ENCODE data around the gene ANOS1. TPM values are rescaled to one million over a fixed set of nuclear protein-coding genes. Genes with fewer than 3 reads are reported as not detected.

ANOS1 gene
- polyA plus RNA-seq, 2 of the 4 experiments (the other 2 are of a cell fraction), result 0.04 TPM; not detected in 1

DNA sequence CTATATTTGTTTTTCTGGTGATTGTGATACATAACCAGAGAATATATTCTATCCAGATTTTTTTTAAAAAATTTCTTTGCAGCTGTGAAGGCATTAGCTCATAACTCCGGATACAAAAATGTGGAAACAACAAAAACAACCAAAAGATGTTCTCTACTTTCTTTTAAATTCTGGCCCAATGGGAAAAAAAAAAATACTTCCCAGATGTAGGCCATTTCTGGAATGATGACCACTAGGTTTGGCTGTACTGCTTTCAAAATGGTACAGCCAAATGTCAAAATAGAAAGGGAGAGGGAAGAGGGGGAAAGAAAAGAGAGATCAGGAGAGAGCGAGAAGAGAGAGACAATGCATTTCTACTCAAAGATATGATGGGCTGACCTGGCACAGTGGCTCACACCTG is 14.6 kb downstream of the ANOS1 start:
- CTCF ChIA-PET, result no interaction called here
- WGBS (ENCODE audit: missing lambda C conversion rate), result 42% methylated on average over 2 of the region's 2 CpGs
- no peak overlapping the region for H3K27ac ChIP-seq
- H3K4me3 ChIP-seq, result no peak overlapping the region
- DNase-seq (ENCODE audit: low read depth in 1 of 2, low spot score in 1 of 2), result no peak
- TF ChIP-seq ZC3H11A (IDR thresholded peaks at IDR 0.05) (no peak), MAFK (IDR thresholded peaks at IDR 0.05; ENCODE audit: partially characterized antibody) (no peak), NFE2L2 (conservative IDR thresholded peaks at IDR 0.05; ENCODE audit: low read length) (no peak), SMC3 (IDR thresholded peaks at IDR 0.05) (no peak), POLR2A (IDR thresholded peaks at IDR 0.05; ENCODE audit: low read length) (no peak), KDM5A (IDR thresholded peaks at IDR 0.05) (no peak), ZNF302 (CRISPR knock-in tag; IDR thresholded peaks at IDR 0.05) (no peak), CHD2 (IDR thresholded peaks at IDR 0.05; ENCODE audit: low read length, partially characterized antibody) (no peak), GATA3 (IDR thresholded peaks at IDR 0.05; ENCODE audit: borderline replicate concordance) (no peak), MAZ (IDR thresholded peaks at IDR 0.05; ENCODE audit: borderline replicate concordance, low read depth, low read length) (no peak), FOXS1 (CRISPR knock-in tag; IDR thresholded peaks at IDR 0.05) (no peak), HOXB5 (CRISPR knock-in tag; IDR thresholded peaks at IDR 0.05) (no peak), FOSB (CRISPR knock-in tag; IDR thresholded peaks at IDR 0.05) (no peak), POLR2AphosphoS2 (conservative IDR thresholded peaks at IDR 0.05; ENCODE audit: low read length) (no peak)
- TF ChIP-seq, protein P1, sequence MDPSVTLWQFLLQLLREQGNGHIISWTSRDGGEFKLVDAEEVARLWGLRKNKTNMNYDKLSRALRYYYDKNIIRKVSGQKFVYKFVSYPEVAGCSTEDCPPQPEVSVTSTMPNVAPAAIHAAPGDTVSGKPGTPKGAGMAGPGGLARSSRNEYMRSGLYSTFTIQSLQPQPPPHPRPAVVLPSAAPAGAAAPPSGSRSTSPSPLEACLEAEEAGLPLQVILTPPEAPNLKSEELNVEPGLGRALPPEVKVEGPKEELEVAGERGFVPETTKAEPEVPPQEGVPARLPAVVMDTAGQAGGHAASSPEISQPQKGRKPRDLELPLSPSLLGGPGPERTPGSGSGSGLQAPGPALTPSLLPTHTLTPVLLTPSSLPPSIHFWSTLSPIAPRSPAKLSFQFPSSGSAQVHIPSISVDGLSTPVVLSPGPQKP (IDR thresholded peaks at IDR 0.05; ENCODE audit: low read depth, low read length), result no peak
- TF ChIP-seq, protein P2, sequence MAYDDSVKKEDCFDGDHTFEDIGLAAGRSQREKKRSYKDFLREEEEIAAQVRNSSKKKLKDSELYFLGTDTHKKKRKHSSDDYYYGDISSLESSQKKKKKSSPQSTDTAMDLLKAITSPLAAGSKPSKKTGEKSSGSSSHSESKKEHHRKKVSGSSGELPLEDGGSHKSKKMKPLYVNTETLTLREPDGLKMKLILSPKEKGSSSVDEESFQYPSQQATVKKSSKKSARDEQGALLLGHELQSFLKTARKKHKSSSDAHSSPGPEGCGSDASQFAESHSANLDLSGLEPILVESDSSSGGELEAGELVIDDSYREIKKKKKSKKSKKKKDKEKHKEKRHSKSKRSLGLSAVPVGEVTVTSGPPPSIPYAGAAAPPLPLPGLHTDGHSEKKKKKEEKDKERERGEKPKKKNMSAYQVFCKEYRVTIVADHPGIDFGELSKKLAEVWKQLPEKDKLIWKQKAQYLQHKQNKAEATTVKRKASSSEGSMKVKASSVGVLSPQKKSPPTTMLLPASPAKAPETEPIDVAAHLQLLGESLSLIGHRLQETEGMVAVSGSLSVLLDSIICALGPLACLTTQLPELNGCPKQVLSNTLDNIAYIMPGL (CRISPR knock-in tag; IDR thresholded peaks at IDR 0.05; ENCODE audit: borderline replicate concordance), result no peak
- TF ChIP-seq, protein P3, sequence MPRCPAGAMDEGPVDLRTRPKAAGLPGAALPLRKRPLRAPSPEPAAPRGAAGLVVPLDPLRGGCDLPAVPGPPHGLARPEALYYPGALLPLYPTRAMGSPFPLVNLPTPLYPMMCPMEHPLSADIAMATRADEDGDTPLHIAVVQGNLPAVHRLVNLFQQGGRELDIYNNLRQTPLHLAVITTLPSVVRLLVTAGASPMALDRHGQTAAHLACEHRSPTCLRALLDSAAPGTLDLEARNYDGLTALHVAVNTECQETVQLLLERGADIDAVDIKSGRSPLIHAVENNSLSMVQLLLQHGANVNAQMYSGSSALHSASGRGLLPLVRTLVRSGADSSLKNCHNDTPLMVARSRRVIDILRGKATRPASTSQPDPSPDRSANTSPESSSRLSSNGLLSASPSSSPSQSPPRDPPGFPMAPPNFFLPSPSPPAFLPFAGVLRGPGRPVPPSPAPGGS (IDR thresholded peaks at IDR 0.05), result no peak
- POLR2A ChIA-PET, result no interaction called here
- FAIRE-seq, result no peak
- H3K4me1 ChIP-seq, result no peaks in the 10 kb centered on the region
- H3K4me2 ChIP-seq, result no peak overlapping the region
- ATAC-seq, result no peak
- no peaks in the 10 kb centered on the region for H3K9me3 ChIP-seq

DNA sequence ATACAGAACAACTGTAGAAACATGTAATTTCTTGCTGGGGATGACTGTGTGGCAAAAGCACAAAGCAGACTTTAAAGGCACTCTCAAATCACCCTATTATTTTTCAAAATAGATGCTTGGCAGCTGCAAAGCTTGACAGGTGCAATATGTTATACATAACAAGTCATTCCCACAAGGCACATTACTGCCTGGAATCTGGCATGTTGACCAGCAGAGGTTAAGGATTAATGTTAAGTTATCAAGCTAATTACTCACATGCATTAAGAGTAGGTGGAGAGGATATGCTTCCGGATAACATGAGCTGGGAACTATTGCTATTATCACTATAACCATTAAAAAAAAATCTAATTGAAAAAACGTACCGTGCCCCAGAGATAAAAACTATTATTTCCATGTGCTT is 17.8 kb downstream of the ANOS1 start:
- 32% methylated on average over 3 of the region's 3 CpGs for WGBS (ENCODE audit: missing lambda C conversion rate)
- no peak for ATAC-seq

More for the DNA sequence above, 17.8 kb downstream of the ANOS1 start:
- no peak for DNase-seq (ENCODE audit: low read depth in 1 of 2, low spot score in 1 of 2)
- Histone ChIP-seq H3K4me1 (no peaks in the 10 kb centered on the region), H3K27ac (no peak overlapping the region), H3K4me2 (no peak overlapping the region), H3K4me3 (no peak overlapping the region), H3K9me3 (no peaks in the 10 kb centered on the region)
- ChIA-PET CTCF (no interaction called here), POLR2A (no interaction called here)
- no peak for TF ChIP-seq CHD4 (IDR thresholded peaks at IDR 0.05; ENCODE audit: borderline replicate concordance)
- TF ChIP-seq, protein P4, sequence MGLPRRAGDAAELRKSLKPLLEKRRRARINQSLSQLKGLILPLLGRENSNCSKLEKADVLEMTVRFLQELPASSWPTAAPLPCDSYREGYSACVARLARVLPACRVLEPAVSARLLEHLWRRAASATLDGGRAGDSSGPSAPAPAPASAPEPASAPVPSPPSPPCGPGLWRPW (IDR thresholded peaks at IDR 0.05), result no peak
- TF ChIP-seq, protein P5, sequence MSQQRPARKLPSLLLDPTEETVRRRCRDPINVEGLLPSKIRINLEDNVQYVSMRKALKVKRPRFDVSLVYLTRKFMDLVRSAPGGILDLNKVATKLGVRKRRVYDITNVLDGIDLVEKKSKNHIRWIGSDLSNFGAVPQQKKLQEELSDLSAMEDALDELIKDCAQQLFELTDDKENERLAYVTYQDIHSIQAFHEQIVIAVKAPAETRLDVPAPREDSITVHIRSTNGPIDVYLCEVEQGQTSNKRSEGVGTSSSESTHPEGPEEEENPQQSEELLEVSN (IDR thresholded peaks at IDR 0.05; ENCODE audit: borderline replicate concordance, low read depth), result no peak
- no peak for TF ChIP-seq ZSCAN20 (CRISPR knock-in tag; IDR thresholded peaks at IDR 0.05)
- TF ChIP-seq FOSB (CRISPR knock-in tag; IDR thresholded peaks at IDR 0.05), result no peak
- no peak for TF ChIP-seq POLR2A (IDR thresholded peaks at IDR 0.05; ENCODE audit: low read length)
- TF ChIP-seq POLR2AphosphoS2 (conservative IDR thresholded peaks at IDR 0.05; ENCODE audit: low read length), result no peak
- no peak for FAIRE-seq
